Measurements from ENCODE around the gene CAB39L. TPM values are rescaled to one million over a fixed set of nuclear protein-coding genes. Genes with fewer than 3 reads are reported as not detected.

The CAB39L gene
- total RNA-seq, 2 donors from 2014 or later: 5.1 to 13.8 TPM

DNA sequence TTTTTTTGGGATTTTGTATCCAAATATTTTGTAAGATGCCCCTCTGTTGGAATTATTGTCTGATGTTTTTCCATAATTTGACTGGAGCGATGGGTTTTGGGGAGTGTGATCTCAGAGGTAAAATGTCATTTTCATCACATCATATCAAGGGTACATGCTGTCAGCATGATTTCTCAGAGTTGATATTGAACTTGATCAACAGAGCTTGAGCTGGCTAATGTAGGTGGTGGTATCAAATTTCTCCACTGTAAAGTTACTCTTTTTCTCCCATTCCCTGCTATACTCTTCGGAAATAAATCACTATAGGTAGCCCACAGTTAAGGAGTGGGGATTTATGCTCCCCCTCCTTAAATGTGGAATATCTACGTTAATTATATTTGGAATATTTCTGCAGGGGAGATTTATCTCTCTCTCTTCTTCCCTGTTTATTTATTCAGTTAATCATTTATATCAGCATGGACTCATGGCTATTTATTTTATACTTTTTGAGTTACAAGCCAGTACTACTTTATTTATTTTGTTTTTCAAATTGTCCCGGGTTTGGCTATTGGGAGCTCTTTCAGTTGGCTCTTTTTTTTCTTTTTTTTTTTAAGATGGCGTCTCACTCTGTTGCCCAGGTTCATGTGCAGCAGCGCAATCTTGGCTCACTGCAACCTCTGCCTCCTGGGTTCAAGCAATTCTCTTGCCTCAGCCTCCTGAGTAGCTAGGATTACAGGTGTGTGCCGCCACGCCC, 9.0 kb upstream of the CAB39L start:
- Mint-ChIP-seq H3K27ac (no peak overlapping the region), H3K9me3 (no peaks in the 10 kb centered on the region), H3K36me3 (ENCODE audit: low read depth) (peaks cover 34% of the 10 kb centered on the region), H3K4me3 (no peak overlapping the region), H3K4me1 (peaks cover 36% of the 10 kb centered on the region), H3K27me3 (no peaks in the 10 kb centered on the region)
- ATAC-seq (replicated peaks): no peak

DNA sequence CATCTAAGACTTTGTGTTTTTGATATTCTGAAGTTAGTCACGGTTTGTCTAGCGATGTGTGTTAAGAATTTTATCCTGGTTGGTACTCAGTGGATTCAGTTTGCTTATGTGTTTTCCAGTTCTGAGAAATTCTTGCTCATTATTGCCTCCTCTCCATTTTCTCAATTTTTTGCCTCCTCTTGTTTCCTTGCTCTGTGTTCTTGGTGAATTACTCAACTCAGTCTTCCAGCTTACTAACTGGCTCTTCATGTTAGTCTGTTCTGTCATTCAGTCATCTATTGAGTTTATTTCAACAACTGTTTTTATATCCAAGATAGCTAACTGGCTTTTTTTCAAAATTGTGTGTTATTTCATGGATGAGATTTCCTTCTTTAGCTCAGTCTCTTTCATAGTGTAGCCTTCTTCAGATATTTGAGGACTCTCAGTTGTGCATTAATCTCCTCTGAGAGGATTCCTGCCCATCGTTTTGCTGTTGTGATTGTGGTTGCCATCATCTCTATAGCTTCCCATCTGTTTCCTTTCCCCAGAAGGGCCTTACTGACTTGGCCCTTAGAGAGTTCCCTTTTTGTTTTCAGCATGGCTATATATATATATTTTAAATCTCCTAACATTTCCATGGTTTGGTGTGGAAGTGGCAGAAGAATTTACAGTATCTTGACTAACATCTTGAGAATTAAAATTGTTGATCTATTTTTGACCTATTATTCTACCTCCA, 6.4 kb upstream of the CAB39L start:
- Mint-ChIP-seq H3K27ac (peak overlapping the region; percentile 21), H3K36me3 (ENCODE audit: low read depth) (peaks cover 49% of the 10 kb centered on the region), H3K9me3 (no peaks in the 10 kb centered on the region), H3K4me1 (peaks cover 41% of the 10 kb centered on the region), H3K27me3 (no peaks in the 10 kb centered on the region), H3K4me3 (peak overlapping the region; percentile 87)
- ATAC-seq (replicated peaks): peak; percentile 62

DNA sequence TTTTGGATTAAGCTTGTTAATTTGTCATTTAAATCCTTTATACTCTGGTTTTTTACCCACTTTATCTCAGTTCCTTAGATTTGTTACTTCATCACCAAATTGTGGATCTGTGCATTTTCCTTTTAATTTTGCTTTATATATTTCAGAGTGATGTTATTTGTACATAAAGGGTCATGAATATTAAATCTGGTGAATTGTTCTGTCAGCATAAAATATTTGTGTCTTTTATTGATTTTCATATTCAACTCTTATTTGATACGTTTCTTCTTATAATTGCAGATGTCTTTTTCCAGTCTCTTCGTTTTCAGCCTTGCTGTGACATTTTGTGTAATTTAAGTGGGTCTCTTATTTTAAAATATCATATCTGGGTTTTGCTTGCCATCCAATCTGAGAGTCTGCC, 4.9 kb upstream of the CAB39L start:
- Mint-ChIP-seq H3K9me3 (no peaks in the 10 kb centered on the region), H3K27ac (peak overlapping the region; percentile 21), H3K4me1 (peaks cover 31% of the 10 kb centered on the region), H3K27me3 (no peaks in the 10 kb centered on the region), H3K36me3 (ENCODE audit: low read depth) (peaks cover 62% of the 10 kb centered on the region), H3K4me3 (peak overlapping the region; percentile 87)
- ATAC-seq (replicated peaks): no peak

DNA sequence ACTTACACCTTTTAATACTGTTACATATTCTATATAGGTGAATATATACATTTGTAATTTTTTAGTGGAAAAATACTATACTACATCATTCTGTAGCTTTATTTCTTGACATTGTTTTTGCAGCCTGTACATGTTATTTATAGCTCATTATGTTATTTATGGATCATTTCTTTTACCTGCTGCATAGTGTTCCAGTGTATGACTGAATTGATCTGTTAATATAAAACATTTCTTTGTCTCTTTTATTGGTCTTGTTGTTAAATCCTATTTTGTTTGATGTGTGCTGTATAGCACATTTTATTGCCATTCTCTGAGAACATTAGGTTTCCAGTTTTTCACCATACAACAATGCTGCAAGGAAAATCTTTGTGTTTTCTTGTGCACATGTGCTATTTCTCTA, 2.6 kb upstream of the CAB39L start:
- ATAC-seq (replicated peaks): no peak
- peak overlapping the region; percentile 87 for H3K4me3 Mint-ChIP-seq
- peaks cover 56% of the 10 kb centered on the region for H3K36me3 Mint-ChIP-seq (ENCODE audit: low read depth)
- H3K9me3 Mint-ChIP-seq: no peaks in the 10 kb centered on the region
- no peaks in the 10 kb centered on the region for H3K27me3 Mint-ChIP-seq
- peaks cover 31% of the 10 kb centered on the region for H3K4me1 Mint-ChIP-seq
- peak overlapping the region; percentile 97 for H3K27ac Mint-ChIP-seq

DNA sequence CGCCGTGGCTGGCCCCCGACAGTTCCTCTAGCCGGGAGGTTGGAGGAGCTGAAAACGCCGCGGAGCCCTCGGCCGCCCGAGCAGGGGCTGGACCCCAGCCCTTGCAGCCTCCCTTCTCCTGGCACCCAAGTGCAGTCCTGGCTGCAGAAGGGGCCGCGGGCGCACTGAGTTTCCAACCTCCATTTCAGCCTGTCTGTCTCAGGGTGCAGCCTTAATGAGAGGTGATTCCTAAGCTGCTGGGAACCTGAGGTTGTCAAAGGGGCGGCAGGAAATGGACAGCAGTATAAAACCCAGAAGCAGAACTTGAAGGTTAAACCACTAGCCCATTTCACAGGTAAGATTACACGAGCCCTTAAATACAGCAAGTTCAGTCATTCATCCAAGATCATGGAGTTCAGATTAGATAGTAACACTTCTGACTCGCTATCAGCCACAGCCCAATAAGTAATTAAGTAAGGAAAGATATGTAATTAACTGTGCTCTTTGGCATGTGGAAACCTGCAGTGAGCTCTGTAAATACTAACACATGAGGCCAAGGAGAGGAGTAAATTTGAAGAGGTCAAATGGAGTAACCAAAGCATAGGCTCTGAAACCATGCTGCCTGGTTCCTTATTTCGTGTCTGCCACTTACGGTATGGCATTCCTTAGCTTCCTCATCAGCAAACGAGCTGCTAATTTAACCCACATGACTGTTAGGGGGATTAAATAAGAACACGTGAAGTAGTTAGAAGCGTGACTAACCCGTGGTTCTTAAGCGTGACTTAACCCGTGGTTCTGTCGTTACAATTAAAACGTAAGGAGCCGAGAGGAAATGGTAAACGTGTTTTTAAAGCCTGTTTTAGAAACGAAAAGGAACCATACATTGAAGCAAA, 896 bp upstream of the CAB39L start:
- ATAC-seq (replicated peaks): peak; percentile 11
- H3K4me3 Mint-ChIP-seq: peak overlapping the region; percentile 87
- peaks cover 48% of the 10 kb centered on the region for H3K36me3 Mint-ChIP-seq (ENCODE audit: low read depth)
- peaks cover 22% of the 10 kb centered on the region for H3K4me1 Mint-ChIP-seq
- peak overlapping the region; percentile 97 for H3K27ac Mint-ChIP-seq
- H3K27me3 Mint-ChIP-seq: no peaks in the 10 kb centered on the region
- no peaks in the 10 kb centered on the region for H3K9me3 Mint-ChIP-seq

DNA sequence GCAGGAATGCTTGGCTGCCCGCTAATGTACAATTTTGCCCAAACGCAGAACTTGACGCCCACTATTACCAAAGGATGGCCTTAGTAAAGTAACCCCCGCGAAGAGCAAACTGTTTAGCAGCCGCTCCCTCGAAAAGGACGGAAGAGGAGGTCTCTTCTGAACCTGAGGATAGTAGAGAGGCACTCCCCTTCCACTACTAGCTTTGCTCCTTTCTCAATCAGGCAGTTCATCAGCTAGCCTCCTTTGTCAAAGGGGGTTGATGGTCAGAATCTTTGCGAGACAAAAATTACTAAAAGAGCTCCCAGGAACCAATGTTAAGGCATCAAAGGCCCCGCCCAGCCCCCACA, 534 bp downstream of the CAB39L start:
- Mint-ChIP-seq H3K27me3 (no peaks in the 10 kb centered on the region), H3K27ac (peak overlapping the region; percentile 97), H3K36me3 (ENCODE audit: low read depth) (peaks cover 38% of the 10 kb centered on the region), H3K9me3 (no peaks in the 10 kb centered on the region), H3K4me1 (peaks cover 14% of the 10 kb centered on the region), H3K4me3 (peak overlapping the region; percentile 87)
- peak; percentile 1 for ATAC-seq (replicated peaks)

DNA sequence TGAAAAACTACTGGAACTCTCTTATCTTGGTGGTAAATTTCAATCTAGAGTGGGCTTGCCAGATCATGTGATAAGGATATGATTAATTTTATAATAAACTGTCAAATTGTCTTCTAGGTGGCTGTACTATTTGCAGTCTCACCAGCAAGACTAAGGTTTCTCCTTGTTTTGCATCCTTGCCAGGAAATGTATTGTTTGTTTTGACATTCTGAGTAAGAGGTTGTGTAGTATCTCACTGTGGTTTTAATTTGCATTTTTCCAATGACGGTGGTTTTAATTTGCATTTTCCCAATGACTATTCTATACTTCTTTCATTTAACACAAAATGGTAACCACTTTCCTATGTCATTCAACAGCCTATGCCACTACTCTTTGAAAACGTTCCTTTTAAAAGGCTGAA, 2.0 kb downstream of the CAB39L start:
- H3K9me3 Mint-ChIP-seq: no peaks in the 10 kb centered on the region
- peak overlapping the region; percentile 97 for H3K27ac Mint-ChIP-seq
- peak overlapping the region; percentile 87 for H3K4me3 Mint-ChIP-seq
- H3K36me3 Mint-ChIP-seq (ENCODE audit: low read depth): peaks cover 38% of the 10 kb centered on the region
- no peaks in the 10 kb centered on the region for H3K27me3 Mint-ChIP-seq
- peaks cover 9% of the 10 kb centered on the region for H3K4me1 Mint-ChIP-seq
- ATAC-seq (replicated peaks): peak; percentile 4

DNA sequence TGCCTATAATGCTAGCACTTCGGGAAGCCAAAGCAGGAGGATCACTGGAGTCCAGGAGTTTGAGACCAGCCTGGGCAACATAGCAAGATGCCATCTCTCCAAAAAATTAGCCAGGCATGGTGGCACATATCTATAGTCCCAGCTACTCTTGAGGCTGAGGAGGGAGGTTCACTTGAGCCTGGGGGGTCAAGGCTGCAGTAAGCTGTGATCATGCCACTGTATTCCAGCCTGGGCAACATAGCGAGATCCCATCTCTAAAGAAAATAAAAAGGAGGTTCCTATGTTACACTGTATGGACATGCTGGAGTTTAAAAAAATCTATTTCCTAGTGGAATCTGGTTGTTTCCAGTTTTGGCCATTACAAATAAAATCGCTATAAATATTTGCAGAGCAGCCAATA, 2.6 kb downstream of the CAB39L start:
- H3K9me3 Mint-ChIP-seq: no peaks in the 10 kb centered on the region
- peaks cover 34% of the 10 kb centered on the region for H3K36me3 Mint-ChIP-seq (ENCODE audit: low read depth)
- no peaks in the 10 kb centered on the region for H3K27me3 Mint-ChIP-seq
- no peak for ATAC-seq (replicated peaks)
- peaks cover 9% of the 10 kb centered on the region for H3K4me1 Mint-ChIP-seq
- H3K27ac Mint-ChIP-seq: peak overlapping the region; percentile 97
- H3K4me3 Mint-ChIP-seq: peak overlapping the region; percentile 87

DNA sequence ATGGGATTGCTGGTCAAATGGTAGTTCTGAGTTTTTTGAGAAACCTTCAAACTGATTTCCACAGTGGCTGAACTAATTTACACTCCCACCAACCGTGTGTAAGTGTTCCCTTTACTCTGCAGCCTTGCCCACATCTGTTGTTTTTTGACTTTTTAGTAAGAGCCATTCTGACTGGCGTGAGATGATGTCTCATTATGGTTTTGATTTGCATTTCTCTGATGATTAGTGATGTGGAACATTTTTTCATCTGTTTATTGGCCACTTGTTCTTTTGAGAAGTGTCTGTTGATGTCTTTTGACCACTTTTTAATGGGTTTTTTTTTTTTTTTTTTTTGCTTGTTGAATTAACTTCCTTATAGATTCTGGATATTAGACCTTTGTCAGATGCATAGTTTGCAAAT, 4.3 kb downstream of the CAB39L start:
- peaks cover 17% of the 10 kb centered on the region for H3K36me3 Mint-ChIP-seq (ENCODE audit: low read depth)
- no peak overlapping the region for H3K4me3 Mint-ChIP-seq
- peaks cover 9% of the 10 kb centered on the region for H3K4me1 Mint-ChIP-seq
- no peaks in the 10 kb centered on the region for H3K27me3 Mint-ChIP-seq
- ATAC-seq (replicated peaks): no peak
- no peaks in the 10 kb centered on the region for H3K9me3 Mint-ChIP-seq
- H3K27ac Mint-ChIP-seq: peak overlapping the region; percentile 64

DNA sequence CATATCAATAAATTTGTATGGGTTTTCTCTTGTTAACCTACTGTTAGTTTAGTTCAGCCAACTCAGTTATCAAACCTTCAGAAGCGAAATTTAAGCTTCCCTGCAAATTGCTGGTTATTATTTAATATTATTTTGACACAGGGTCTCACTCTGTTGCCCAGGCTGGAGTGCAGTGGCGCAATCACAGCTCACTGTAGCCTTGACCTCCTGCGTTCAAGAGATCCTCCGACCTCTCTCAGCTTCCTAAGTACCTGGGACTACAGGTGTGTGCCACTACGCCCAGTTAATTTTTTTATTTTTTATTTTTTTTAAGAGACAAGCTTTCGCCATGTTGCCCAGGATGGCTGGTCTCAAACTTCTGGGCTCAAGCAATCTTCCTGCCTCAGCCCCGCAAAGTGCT, 6.2 kb downstream of the CAB39L start:
- no peak for ATAC-seq (replicated peaks)
- H3K36me3 Mint-ChIP-seq (ENCODE audit: low read depth): peaks cover 20% of the 10 kb centered on the region
- H3K4me1 Mint-ChIP-seq: peaks cover 9% of the 10 kb centered on the region
- no peaks in the 10 kb centered on the region for H3K27me3 Mint-ChIP-seq
- H3K4me3 Mint-ChIP-seq: no peak overlapping the region
- no peaks in the 10 kb centered on the region for H3K9me3 Mint-ChIP-seq
- H3K27ac Mint-ChIP-seq: no peak overlapping the region

DNA sequence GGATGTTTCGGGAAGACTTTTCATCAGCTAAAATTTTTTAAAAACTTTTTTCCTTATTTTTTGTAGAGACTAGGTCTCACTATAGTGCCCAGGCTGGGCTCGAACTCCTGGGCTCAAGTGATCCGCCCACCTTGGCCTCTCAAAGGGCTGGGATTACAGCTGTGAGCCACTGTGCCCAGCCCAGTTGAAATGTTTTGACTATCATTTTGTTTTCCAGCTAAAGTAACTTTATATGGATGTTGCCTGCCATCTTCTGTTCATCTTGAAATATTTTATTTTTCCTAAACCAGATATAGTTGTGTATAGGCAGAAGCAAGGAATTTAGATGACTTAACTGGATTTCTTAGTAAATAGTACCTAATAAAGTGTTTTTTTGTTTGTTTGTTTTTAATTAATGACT, 7.0 kb downstream of the CAB39L start:
- Mint-ChIP-seq H3K27ac (no peak overlapping the region), H3K4me3 (no peak overlapping the region), H3K9me3 (no peaks in the 10 kb centered on the region), H3K27me3 (no peaks in the 10 kb centered on the region), H3K36me3 (ENCODE audit: low read depth) (peaks cover 22% of the 10 kb centered on the region), H3K4me1 (peaks cover 5% of the 10 kb centered on the region)
- ATAC-seq (replicated peaks): no peak

DNA sequence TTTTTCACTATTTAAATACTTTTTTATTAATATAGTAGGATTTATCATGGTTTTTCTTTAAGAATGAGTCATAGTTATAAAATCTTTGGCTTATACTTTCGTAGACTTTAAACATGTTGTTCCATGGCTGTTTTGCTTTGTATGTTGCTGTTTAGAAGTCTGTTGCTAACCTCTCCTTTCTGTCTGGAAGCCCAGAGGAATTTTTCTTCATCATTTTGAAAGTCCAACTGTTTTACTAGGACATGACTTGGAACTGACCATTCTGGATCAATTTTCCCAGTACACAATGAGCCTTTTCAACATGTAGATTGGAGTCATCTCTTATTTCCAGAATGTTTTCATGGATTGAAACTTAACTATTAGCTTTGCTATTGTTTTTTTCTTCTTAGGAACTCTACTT, 7.9 kb downstream of the CAB39L start:
- peaks cover 19% of the 10 kb centered on the region for H3K36me3 Mint-ChIP-seq (ENCODE audit: low read depth)
- H3K27me3 Mint-ChIP-seq: no peaks in the 10 kb centered on the region
- ATAC-seq (replicated peaks): no peak
- H3K4me3 Mint-ChIP-seq: no peak overlapping the region
- no peak overlapping the region for H3K27ac Mint-ChIP-seq
- no peaks in the 10 kb centered on the region for H3K9me3 Mint-ChIP-seq
- H3K4me1 Mint-ChIP-seq: peaks cover 4% of the 10 kb centered on the region

DNA sequence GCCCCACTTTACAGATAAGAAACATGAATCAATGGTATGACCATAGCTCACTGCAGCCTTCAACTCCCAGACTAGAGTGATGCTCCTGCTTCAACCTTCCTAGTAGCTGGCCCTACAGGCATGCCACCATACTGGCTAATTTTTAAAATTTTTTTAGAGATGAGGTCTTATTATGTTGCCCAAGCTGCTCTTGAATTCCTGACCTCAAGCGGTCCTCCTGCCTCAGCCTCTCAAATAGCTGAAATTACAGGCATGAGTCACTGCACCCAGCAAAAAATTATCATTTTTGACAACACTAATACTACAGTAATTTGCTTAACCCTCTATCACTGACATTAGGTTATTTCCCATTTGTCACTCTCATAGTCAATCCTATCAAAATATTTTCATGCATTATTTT, 14.7 kb downstream of the CAB39L start:
- Mint-ChIP-seq H3K36me3 (ENCODE audit: low read depth) (peaks cover 29% of the 10 kb centered on the region), H3K4me1 (no peaks in the 10 kb centered on the region), H3K9me3 (no peaks in the 10 kb centered on the region), H3K27ac (no peak overlapping the region), H3K4me3 (no peak overlapping the region), H3K27me3 (no peaks in the 10 kb centered on the region)
- no peak for ATAC-seq (replicated peaks)

DNA sequence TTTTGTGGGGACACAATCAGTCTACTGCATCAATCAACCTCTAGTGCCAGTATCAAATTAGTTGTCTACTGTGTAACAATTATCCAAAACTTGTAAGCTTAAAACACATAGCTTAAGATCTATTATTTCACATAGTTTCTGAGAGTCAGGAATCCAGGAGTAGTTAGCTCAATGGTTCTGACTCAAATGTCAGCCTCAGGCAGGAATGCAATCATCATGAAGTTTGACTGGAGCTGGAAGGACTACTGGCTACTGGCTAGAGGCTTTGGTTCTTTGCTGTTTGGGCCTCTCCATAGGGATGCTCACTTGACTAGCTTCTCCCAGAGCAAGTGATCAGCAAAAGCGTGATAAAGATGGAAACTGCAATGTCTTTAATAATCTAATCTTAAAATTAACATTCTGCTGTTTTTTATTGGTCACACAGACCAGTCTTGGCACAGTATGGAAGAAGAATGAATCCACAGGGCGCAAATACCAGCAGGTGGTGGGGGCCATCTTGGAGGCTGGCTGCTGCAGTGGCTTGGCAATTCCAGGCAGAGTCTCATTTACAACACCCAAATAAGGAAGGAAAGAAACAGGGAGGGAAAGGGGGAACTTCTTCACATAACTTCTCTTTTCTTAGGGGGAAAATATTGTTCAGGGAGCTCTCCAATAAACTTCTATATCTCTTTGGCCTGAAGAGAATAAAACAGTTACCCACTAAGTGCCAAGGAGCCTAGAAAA, 15.7 kb downstream of the CAB39L start:
- no peak for ATAC-seq (replicated peaks)
- Mint-ChIP-seq H3K9me3 (no peaks in the 10 kb centered on the region), H3K4me3 (no peak overlapping the region), H3K27ac (no peak overlapping the region), H3K4me1 (no peaks in the 10 kb centered on the region), H3K36me3 (ENCODE audit: low read depth) (peaks cover 21% of the 10 kb centered on the region), H3K27me3 (no peaks in the 10 kb centered on the region)
